HUES48 (cell line): ENCODE results near the gene NKD1.
"Not testable (repeated sequence)": the region's sequence is repeated elsewhere in the genome, so short reads cannot be mapped to it uniquely, and the experiment has no call there.

Experiments
- H3K27ac ChIP-seq: one replicate; pipeline ENCODE4 v1.7.0; 2013; ENCODE audit warnings: low read depth, low read length, inconsistent platforms
- H3K27me3 ChIP-seq: 2 replicates; pipeline ENCODE4 v1.6.1; 2013; ENCODE audit warnings: mild to moderate bottlenecking, low read length; ENCODE audit not compliant: control insufficient read depth, insufficient read depth
- H3K36me3 ChIP-seq: 2 replicates; pipeline ENCODE4 v1.6.1; 2013; ENCODE audit warnings: low read length; ENCODE audit not compliant: control insufficient read depth, insufficient read depth
- H3K4me1 ChIP-seq: 2 replicates; pipeline ENCODE4 v1.6.1; 2013; ENCODE audit warnings: mild to moderate bottlenecking, low read length; ENCODE audit not compliant: control insufficient read depth, insufficient read depth
- H3K4me3 ChIP-seq: 2 replicates; pipeline ENCODE4 v1.5.1; 2013; ENCODE audit warnings: mild to moderate bottlenecking, low read depth, low read length
- H3K9ac ChIP-seq: 2 replicates; pipeline ENCODE4 v1.6.1; 2013; ENCODE audit warnings: mild to moderate bottlenecking, low read depth, low read length, moderate library complexity
- H3K9me3 ChIP-seq: 2 replicates; pipeline ENCODE4 v1.6.1; 2013; ENCODE audit warnings: low read length; ENCODE audit not compliant: control insufficient read depth, insufficient read depth

Gene NKD1

DNA sequence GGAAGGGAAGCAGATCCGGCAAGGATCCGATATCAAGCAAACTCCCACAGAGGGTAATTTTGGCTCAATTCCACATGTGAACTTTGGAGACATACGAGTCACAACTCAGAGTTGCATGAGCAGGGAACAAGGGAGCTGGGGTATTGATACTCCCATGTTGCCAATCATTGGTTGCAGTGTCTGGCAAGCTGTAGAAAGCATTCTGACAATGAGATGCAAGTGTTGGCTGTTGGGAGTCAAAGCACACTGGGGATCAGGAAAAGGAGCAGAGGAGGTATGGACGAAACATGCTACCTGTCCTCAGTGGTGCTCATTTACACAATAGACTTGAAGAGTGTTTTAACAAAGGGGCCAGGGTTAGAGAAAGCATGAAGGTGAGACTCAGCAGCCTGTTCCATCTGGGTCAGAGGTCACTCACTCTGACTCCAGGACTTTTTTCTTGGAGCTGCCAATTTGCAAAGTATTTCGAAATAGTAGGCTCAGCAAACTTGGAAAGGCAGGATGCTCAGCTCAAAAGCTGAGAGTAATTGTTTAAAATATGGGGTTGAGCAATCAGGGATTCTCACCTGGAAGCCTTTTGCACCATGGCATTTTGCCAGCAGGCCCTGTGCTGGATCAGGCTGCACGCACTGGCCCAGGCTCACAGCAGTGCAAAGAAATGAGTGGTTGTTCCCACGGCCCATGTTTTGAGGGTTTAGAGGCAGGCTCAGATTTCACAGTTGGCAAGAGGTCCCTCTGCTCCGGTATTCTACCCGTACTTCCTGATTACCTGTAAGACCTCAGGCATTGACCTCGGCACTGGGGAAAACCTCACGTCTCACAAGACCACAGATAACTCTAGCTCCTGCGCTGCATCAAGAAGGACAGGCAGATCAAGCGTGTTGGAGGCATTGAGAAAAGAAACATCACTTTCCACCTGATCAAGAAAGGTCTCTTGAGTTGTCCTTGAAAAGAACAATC is 17.6 kb upstream of the NKD1 start:
- Histone ChIP-seq H3K27ac (no peak overlapping the region), H3K4me3 (no peak overlapping the region), H3K9ac (no peak overlapping the region), H3K4me1 (no peaks in the 10 kb centered on the region), H3K27me3 (no peaks in the 10 kb centered on the region), H3K9me3 (peaks cover 7% of the 10 kb centered on the region), H3K36me3 (no peaks in the 10 kb centered on the region)

DNA sequence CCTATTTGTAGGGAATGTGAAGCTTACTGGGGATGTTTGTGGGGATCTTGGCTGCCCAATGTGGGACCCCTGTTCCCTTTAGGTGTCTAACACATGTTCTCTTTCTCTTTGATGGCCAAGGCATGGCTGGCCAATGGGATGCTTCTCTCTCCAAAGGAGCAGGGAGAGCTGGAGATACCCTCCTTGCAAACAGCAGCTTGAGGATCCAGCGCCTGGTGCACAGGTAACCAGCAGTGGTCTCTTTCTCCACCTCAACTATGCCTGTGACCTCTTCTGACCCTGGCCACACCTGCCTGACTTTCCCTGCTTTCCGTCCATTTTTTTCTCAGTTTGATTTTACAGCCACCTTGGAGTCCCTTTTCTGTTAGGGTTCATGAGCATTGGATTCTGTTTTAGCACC is 16.8 kb upstream of the NKD1 start:
- H3K9ac ChIP-seq = no peak overlapping the region
- H3K4me3 ChIP-seq = no peak overlapping the region
- no peak overlapping the region for H3K27ac ChIP-seq
- H3K9me3 ChIP-seq = peaks cover 7% of the 10 kb centered on the region
- no peaks in the 10 kb centered on the region for H3K36me3 ChIP-seq
- H3K4me1 ChIP-seq = no peaks in the 10 kb centered on the region
- no peaks in the 10 kb centered on the region for H3K27me3 ChIP-seq

DNA sequence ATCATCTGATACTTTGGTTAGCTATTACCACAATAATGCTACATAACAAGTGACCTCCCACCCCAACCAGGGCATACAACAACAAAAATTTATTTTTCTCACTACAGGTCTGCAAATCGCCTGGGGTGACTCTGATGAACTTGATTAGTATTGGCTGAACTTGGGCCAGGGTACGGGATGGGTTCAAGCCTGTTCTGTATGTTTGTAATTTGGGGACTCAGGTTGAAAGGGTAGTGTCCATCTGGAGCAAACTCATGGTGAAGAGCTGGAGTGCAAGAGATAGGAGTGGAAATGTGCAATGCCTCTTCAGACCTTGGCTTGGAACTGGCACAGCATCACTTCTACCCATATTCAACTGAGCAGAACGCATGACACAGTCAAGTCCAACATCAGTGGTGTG is 16.3 kb upstream of the NKD1 start:
- Histone ChIP-seq H3K9ac (no peak overlapping the region), H3K27ac (no peak overlapping the region), H3K9me3 (peaks cover 7% of the 10 kb centered on the region), H3K36me3 (no peaks in the 10 kb centered on the region), H3K4me1 (no peaks in the 10 kb centered on the region), H3K27me3 (no peaks in the 10 kb centered on the region), H3K4me3 (no peak overlapping the region)

DNA sequence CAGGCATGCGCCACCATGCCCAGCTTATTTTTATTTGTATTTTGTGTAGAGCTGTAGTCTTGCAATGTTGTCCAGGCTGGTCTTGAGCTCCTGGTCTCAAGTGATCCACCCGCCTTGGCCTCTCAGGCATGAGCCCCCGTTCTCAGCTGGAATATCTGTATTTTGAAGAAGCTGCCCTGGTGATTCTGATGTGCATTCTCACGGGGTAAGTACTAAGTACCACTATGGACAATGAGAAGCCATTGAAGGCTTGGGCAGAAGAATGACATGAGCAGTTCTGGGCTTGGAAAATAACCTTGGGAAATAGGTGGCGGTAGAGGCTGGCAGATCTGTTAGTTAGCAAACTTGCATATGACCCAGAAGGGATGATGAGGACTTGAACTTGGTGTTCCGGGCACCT is 15.6 kb upstream of the NKD1 start:
- Histone ChIP-seq H3K27me3 (no peaks in the 10 kb centered on the region), H3K9ac (no peak overlapping the region), H3K27ac (no peak overlapping the region), H3K9me3 (peaks cover 7% of the 10 kb centered on the region), H3K36me3 (no peaks in the 10 kb centered on the region), H3K4me1 (no peaks in the 10 kb centered on the region), H3K4me3 (no peak overlapping the region)

DNA sequence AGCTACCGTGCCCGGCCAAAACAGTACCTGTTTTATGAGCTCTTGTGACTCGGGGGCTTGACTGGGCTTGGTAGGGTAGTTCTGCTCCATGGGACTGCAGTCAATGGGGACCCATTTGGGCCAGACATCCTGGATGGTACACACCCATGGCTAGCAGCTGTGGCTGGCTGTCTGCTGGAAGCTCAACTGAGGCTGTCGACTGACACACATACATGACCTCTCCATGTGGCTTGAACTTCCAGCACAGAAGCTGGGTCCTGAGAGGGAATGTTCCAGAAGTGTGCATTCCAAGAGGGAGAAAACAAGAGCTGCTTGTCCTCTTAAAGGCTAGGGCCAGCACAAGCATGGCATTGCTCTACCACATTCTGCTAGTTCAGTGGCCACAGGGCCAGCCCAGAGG is 14.9 kb upstream of the NKD1 start:
- Histone ChIP-seq H3K36me3 (no peaks in the 10 kb centered on the region), H3K4me3 (no peak overlapping the region), H3K9me3 (peaks cover 7% of the 10 kb centered on the region), H3K9ac (no peak overlapping the region), H3K27me3 (no peaks in the 10 kb centered on the region), H3K4me1 (no peaks in the 10 kb centered on the region), H3K27ac (no peak overlapping the region)

DNA sequence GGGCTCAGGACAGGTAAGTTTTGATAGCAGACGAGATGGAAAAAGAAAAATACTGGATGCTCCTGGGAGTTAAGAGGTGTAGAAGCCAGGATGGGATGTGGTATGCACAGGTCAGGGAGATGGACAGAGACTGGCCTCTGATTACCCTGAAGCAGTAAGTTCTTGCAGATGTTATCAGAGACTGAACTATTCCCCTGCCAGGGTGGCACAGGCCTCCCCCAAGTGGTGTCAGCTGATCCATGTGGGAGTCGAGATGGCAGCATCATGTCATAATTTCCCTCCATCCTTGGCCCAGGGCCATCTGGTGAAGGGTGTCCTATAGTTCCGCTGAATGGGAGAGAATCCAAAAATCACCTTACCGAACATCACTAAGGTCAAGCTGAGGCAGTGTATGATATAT is 14.1 kb upstream of the NKD1 start:
- Histone ChIP-seq H3K36me3 (no peaks in the 10 kb centered on the region), H3K9ac (no peak overlapping the region), H3K4me3 (no peak overlapping the region), H3K9me3 (peaks cover 6% of the 10 kb centered on the region), H3K27ac (no peak overlapping the region), H3K27me3 (no peaks in the 10 kb centered on the region), H3K4me1 (peaks cover 4% of the 10 kb centered on the region; the same call in 1 of the 2 replicates)

DNA sequence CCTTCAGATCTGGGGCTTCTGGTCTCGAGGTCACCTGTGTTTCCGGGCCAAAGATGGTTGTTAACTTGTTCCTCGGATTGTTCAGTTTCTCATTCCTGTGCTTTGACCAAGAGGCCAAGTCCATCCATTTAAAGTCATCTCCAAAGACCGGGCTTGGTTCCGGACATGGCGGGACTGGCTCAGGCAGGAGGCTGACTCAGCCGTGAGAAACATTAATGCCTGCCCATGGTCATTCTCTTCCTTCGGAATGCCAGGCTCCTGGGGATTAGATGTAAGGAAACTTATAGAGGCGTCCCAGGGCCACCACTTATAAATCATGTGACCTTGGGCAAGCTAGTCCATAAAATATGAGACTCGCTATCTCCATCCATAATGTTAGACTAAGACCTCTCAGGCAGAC is 13.6 kb upstream of the NKD1 start:
- H3K27ac ChIP-seq = no peak overlapping the region
- no peaks in the 10 kb centered on the region for H3K36me3 ChIP-seq
- H3K9ac ChIP-seq = no peak overlapping the region
- H3K4me3 ChIP-seq = no peak overlapping the region
- peaks cover 2% of the 10 kb centered on the region; the same call in 1 of the 2 replicates for H3K9me3 ChIP-seq
- H3K4me1 ChIP-seq = peaks cover 9% of the 10 kb centered on the region; the same call in 1 of the 2 replicates
- H3K27me3 ChIP-seq = no peaks in the 10 kb centered on the region

DNA sequence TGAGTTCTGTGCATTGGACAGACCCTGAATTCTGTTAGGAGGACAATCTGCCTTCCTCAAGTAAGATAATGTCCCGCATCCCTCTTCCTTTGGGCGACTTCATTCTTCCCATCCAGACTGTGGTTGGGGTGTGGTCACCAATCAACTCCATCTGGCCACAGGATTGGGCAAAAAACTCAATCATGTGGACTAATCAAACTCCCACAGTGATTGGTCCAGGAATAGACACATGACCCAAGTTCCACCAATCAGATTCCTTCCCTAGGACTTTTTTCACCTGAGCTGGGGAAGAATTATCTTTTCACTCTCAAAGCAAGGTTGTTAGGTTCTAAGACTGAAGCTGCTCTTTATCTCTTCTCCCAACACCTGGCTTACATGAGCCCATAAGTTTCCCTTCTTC is 13.2 kb upstream of the NKD1 start:
- Histone ChIP-seq H3K4me3 (no peak overlapping the region), H3K4me1 (peaks cover 10% of the 10 kb centered on the region; the same call in 1 of the 2 replicates), H3K9ac (no peak overlapping the region), H3K27ac (no peak overlapping the region), H3K9me3 (no peaks in the 10 kb centered on the region), H3K27me3 (no peaks in the 10 kb centered on the region), H3K36me3 (no peaks in the 10 kb centered on the region)

DNA sequence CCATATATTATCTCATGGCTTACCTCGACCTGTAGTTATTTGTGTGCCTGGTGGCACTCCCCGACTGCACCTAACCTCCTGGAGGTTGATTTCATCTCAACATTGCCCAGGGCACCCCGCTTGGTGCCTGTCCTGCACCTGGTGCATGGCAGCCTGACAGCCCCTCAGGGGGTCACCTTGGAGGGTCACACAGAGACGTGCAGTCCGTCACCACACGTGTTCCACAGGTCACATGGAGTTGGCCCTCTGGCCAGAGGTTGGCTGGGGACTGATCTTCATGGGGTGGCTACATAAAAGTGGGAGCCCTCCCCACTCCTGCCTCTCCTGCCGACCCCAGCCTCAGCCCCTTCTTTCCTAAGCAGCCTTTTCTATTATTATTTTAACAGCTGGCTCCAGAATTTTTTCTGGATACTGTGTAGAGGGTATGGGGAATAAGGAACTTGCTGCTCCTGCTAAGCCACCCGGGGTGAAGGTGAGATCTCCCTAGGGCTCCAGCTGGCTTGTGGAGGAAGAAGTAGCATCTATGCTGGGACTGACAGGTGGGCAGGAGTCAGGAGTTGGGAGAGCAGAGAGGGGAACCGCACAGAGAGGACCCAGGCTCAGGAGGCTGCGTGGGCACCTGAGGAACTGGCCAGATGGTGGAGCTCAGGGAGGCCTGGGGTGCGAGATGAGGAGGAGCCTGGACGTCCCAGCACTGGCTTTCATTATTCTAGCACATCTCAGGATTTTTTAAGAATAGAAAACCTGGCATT is 12.5 kb upstream of the NKD1 start:
- Histone ChIP-seq H3K4me3 (no peak overlapping the region), H3K27ac (no peak overlapping the region), H3K4me1 (peaks cover 14% of the 10 kb centered on the region; the same call in 1 of the 2 replicates), H3K9ac (no peak overlapping the region), H3K36me3 (no peaks in the 10 kb centered on the region), H3K9me3 (no peaks in the 10 kb centered on the region), H3K27me3 (no peaks in the 10 kb centered on the region)

DNA sequence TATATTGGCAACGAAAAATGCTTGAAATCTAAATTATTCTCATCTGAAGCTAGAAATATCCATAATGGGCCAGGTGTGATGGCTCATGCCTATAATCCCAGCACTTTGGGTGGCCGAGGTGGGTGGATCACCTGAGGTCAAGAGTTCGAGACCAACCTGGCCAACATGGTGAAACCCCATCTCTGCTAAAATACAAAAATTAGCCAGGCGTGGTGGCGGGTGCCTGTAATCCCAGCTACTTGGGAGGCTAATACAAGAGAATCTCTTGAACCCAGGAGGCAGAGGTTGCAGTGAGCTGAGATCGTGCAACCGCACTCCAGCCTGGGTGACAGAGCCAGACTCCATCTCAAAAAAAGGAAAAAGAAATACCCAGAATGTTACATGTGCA is 11.9 kb upstream of the NKD1 start:
- not testable (repeated sequence) for H3K4me3 ChIP-seq, H3K9ac ChIP-seq, H3K27me3 ChIP-seq, H3K9me3 ChIP-seq, H3K27ac ChIP-seq, H3K36me3 ChIP-seq
- peaks cover 14% of the 10 kb centered on the region; the same call in 1 of the 2 replicates for H3K4me1 ChIP-seq
